Endodermal cell (in vitro differentiated cells): Measurements from ENCODE around the gene KLF15. TPM values are rescaled to one million over a fixed set of nuclear protein-coding genes. Genes with fewer than 3 reads are reported as not detected.

ENCODE experiments used
- DNase-seq: peaks from one replicate; pipeline ENCODE4 v3.0.0-alpha.2; 2017
- H3K27ac ChIP-seq: 2 replicates; pipeline ENCODE4 v1.5.1; 2013; ENCODE audit warnings: mild to moderate bottlenecking, low read depth, low read length, moderate library complexity
- H3K27me3 ChIP-seq: 2 replicates; pipeline ENCODE4 v1.6.1; 2013; ENCODE audit warnings: mild to moderate bottlenecking, low read length, moderate library complexity; ENCODE audit not compliant: insufficient read depth, control insufficient read depth, poor library complexity, severe bottlenecking
- H3K36me3 ChIP-seq: 2 replicates; pipeline ENCODE4 v1.7.0; 2013; ENCODE audit warnings: mild to moderate bottlenecking, low read length, moderate library complexity; ENCODE audit not compliant: control insufficient read depth, insufficient read depth
- H3K4me1 ChIP-seq: one replicate; pipeline ENCODE4 v1.7.0; 2013; ENCODE audit warnings: low read length; ENCODE audit not compliant: control insufficient read depth, insufficient read depth
- H3K4me3 ChIP-seq: 2 replicates; pipeline ENCODE4 v1.5.1; 2013; ENCODE audit warnings: mild to moderate bottlenecking, low read length, moderate library complexity
- H3K9ac ChIP-seq: 2 replicates; pipeline ENCODE4 v1.6.1; 2013; ENCODE audit warnings: mild to moderate bottlenecking, low read length, moderate library complexity; ENCODE audit not compliant: poor library complexity, severe bottlenecking; ENCODE audit errors: extremely low read depth
- H3K9me3 ChIP-seq: 2 replicates; pipeline ENCODE4 v1.6.1; 2013; ENCODE audit warnings: mild to moderate bottlenecking, low read length, moderate library complexity; ENCODE audit not compliant: control insufficient read depth
- H3K27ac Mint-ChIP-seq: 2 replicates; pipeline ENCODE4 v1.8.0; 2020; ENCODE audit warnings: mixed read lengths
- H3K27me3 Mint-ChIP-seq: 2 replicates; pipeline ENCODE4 v1.8.0; 2021; ENCODE audit warnings: mild to moderate bottlenecking, mixed read lengths; ENCODE audit not compliant: insufficient read depth
- H3K36me3 Mint-ChIP-seq: 2 replicates; pipeline ENCODE4 v1.8.0; 2020; ENCODE audit warnings: low read depth, mixed read lengths
- H3K4me1 Mint-ChIP-seq: 2 replicates; pipeline ENCODE4 v1.8.0; 2020; ENCODE audit warnings: mixed read lengths
- H3K4me3 Mint-ChIP-seq: 2 replicates; pipeline ENCODE4 v1.8.0; 2020; ENCODE audit warnings: mild to moderate bottlenecking, moderate library complexity, mixed read lengths
- H3K9me3 Mint-ChIP-seq: 2 replicates; pipeline ENCODE4 v1.8.0; 2020; ENCODE audit warnings: mild to moderate bottlenecking, mixed read lengths
- CTCF ChIP-seq: fragments of 200-600 bp; sonication (generic); conservative IDR thresholded peaks from 2 replicates; pipeline ENCODE4 v1.5.0; 2021; ENCODE audit warnings: antibody characterized with exemption, mild to moderate bottlenecking
- WGBS, 2 experiments: methylation state at CpG; one replicate each; pipeline versions ENCODE4 v1.1.5 to v1.1.7; 2013; ENCODE audit warnings: missing lambda C conversion rate in 2 of 2, mixed read lengths in 1 of 2; ENCODE audit not compliant: insufficient coverage in 1 of 2, insufficient read length in 1 of 2; 5-methylcytosine and 5-hydroxymethylcytosine counted together
- total RNA-seq, 2 donors: library from RNA; stranded (reverse); fragmentation: NEBNext Ultra II Directional in 1 of 2; extraction: Animal tissue kit (Norgen Biotek cat#: 25700) in 1 of 2; gene quantifications; 2 replicates in 1 of 2; 3 replicates in 1 of 2; pipeline ENCODE4 v1.2.1, GENCODE V29; 2021

KLF15 gene
- total RNA-seq, 2 donors from 2014 or later: 20.7 to 31.1 TPM

- H3K4me3 Mint-ChIP-seq: no peak overlapping the region
- 57 to 86% methylated on average over 1 to 4 of the region's 4 CpGs for WGBS, 2 experiments
These were observed 42.9 kb downstream of the KLF15 start for GRCh38 chr3:126314305-126314789.

GRCh38 chr3:126313580-126314304 is 43.5 kb downstream of the KLF15 start:
- H3K9me3 Mint-ChIP-seq: peaks cover 8% of the 10 kb centered on the region
- H3K27ac ChIP-seq: no peak overlapping the region
- no peaks in the 10 kb centered on the region for H3K4me1 ChIP-seq
- peaks cover 2% of the 10 kb centered on the region for H3K4me1 Mint-ChIP-seq
- no peak for TF ChIP-seq CTCF
- no peaks in the 10 kb centered on the region for H3K36me3 ChIP-seq
- H3K27me3 Mint-ChIP-seq: peaks cover 6% of the 10 kb centered on the region
- no peak overlapping the region for H3K4me3 Mint-ChIP-seq
- no peaks in the 10 kb centered on the region for H3K9me3 ChIP-seq
- H3K9ac ChIP-seq: no peak overlapping the region
- 93 to 94% methylated on average over 4 to 6 of the region's 6 CpGs for WGBS, 2 experiments
- H3K4me3 ChIP-seq: no peak overlapping the region
- DNase-seq: peak; percentile 25
- peaks cover 3% of the 10 kb centered on the region for H3K36me3 Mint-ChIP-seq
- no peaks in the 10 kb centered on the region for H3K27me3 ChIP-seq
- no peak overlapping the region for H3K27ac Mint-ChIP-seq

More at GRCh38 chr3:126314305-126314789, 42.9 kb downstream of the KLF15 start:
- H3K9ac ChIP-seq: no peak overlapping the region
- no peaks in the 10 kb centered on the region for H3K36me3 ChIP-seq
- TF ChIP-seq CTCF: no peak
- no peaks in the 10 kb centered on the region for H3K4me1 ChIP-seq
- no peak overlapping the region for H3K27ac ChIP-seq
- H3K9me3 ChIP-seq: no peaks in the 10 kb centered on the region
- H3K4me3 ChIP-seq: no peak overlapping the region
- H3K9me3 Mint-ChIP-seq: peaks cover 8% of the 10 kb centered on the region
- peaks cover 2% of the 10 kb centered on the region for H3K27me3 Mint-ChIP-seq
- H3K36me3 Mint-ChIP-seq: peaks cover 3% of the 10 kb centered on the region
- DNase-seq: peak; percentile 27
- peaks cover 2% of the 10 kb centered on the region for H3K4me1 Mint-ChIP-seq
- H3K27ac Mint-ChIP-seq: no peak overlapping the region
- H3K27me3 ChIP-seq: no peaks in the 10 kb centered on the region

- Histone ChIP-seq H3K9ac (no peak overlapping the region), H3K36me3 (no peaks in the 10 kb centered on the region), H3K4me1 (no peaks in the 10 kb centered on the region), H3K27me3 (no peaks in the 10 kb centered on the region), H3K9me3 (no peaks in the 10 kb centered on the region), H3K27ac (no peak overlapping the region), H3K4me3 (no peak overlapping the region)
- no peak overlapping the region for H3K4me3 Mint-ChIP-seq
- peaks cover 3% of the 10 kb centered on the region for H3K36me3 Mint-ChIP-seq
- peaks cover 8% of the 10 kb centered on the region for H3K9me3 Mint-ChIP-seq
- 94 to 97% methylated on average over 6 of the region's 6 CpGs for WGBS, 2 experiments
- TF ChIP-seq CTCF: no peak
- H3K4me1 Mint-ChIP-seq: peaks cover 2% of the 10 kb centered on the region
- H3K27me3 Mint-ChIP-seq: peaks cover 4% of the 10 kb centered on the region
- H3K27ac Mint-ChIP-seq: no peak overlapping the region
- no peak for DNase-seq
These were observed 44.0 kb downstream of the KLF15 start for GRCh38 chr3:126313166-126313565.
